DMS 273 (cell line): ENCODE results near the gene WNT8B.

Experiments
- DNase-seq: peaks from one replicate; lab custom pipeline; 2025; ENCODE audit not compliant: unreplicated experiment; lab: John Stamatoyannopoulos, UW

The WNT8B gene

DNA sequence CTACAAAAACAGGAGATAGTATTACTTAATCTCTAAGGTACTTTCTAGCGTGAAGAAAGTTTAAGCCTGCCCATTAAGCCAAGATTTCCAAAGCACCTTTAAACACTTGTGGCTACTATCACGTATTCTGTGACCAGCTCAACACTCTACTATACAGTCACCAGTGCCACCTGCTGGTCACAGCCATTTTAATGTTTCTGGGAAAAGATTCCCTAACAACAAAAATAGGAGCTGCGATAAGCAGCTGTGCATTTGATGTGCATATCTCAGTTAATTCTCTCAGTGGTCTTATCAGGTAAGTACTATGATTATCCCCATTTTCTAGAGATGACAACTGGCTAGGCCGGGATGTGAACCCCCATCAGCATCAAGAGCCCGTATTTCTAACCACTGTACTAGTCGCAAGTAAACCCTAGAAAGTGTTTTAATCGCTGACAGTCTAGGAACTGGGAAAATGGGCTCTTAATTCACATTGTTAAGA lies 56.0 kb downstream of the WNT8B start:
- peak; percentile 85 for DNase-seq

- peak; percentile 32 for DNase-seq
These were observed 56.7 kb downstream of the WNT8B start, which contains the start of gene SEC31B for GRCh38 chr10:100519311-100520051. Gene SEC31B, minus strand, starts transcription at chr10:100519861. Its CDS starts 2,909 bp downstream, at chr10:100516952.

GRCh38 chr10:100520811-100521210 lies 58.0 kb downstream of the WNT8B start:
- peak; percentile 2 for DNase-seq

DNA sequence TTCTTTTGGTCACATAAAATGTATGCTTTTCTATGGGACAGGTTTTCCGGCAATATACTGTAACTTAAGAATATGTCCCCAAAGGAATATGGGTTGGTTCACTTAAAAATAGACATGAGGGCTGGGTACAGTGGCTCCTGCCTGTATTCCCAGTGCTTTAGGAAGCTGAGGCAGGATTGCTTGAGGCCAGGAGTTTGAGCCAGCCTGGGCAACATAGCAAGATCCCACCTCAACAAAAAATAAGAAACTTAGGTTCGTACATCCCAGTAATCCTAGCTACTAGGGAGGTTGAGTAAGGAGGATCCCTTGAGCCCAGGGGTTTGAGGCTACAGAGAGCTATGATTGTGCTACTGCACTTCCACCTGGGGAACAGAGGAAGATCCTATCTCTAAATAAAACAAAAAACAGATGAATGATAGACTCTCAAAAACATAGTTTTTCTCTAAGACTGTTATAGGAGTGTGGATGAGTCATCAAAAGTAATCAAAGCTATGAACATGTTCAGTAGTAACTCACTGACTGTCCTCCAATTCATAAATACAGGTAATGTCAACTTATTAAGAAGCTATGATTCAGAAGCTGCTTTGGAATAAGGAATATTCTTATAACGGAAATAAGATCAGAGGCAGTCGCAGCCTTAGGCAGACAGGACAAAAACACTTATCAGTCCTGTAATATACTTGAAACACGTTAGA lies 59.4 kb downstream of the WNT8B start:
- no peak for DNase-seq

- no peak for DNase-seq
These were observed 60.1 kb downstream of the WNT8B start for GRCh38 chr10:100522945-100523344.

- no peak for DNase-seq
These were observed 61.4 kb downstream of the WNT8B start for GRCh38 chr10:100524206-100524605.

- peak; percentile 1 for DNase-seq
These were observed 61.8 kb downstream of the WNT8B start for GRCh38 chr10:100524638-100525037.

DNA sequence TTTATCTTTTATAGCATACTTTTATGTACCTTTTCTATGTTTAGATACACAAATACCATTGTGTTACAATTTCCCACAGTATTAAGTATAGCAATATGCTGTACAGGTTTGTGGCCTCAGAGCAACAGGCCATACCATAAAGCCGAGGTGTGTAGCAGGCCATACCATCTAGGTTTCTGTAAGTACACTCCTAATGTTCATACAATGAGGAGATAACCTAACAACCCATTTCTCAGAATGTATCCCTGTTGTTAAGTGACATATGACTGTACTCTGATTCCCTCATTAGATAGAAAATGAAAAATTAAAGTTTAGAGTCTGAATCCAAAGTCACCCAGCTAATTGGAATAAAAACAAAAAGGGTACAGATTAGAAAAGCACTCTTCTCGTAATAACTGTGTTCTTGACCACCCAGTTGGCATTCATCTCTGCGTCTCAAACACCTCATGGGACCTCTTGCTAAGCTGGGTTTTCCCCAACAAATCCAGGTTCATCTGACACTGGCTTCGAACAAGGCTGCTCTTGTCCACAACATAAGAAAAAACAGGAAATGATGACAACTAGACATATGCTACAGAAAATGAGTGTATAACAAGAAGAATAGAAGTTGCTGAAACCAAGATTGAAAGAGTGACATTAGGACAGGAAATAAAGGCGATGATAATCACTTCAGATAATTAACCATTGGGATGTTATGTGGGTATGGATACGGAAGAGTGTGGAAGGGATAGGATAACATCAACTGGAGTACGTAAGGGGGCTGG lies 65.5 kb downstream of the WNT8B start:
- no peak for DNase-seq

GRCh38 chr10:100528921-100529474 lies 66.2 kb downstream of the WNT8B start:
- DNase-seq: peak; percentile 57

GRCh38 chr10:100529475-100530298 lies 66.9 kb downstream of the WNT8B start, which contains the start of gene NDUFB8:
Gene NDUFB8, minus strand, starts transcription at chr10:100529871. Its CDS starts 20 bp downstream, at chr10:100529851.
- DNase-seq: peak; percentile 89

GRCh38 chr10:100531761-100532160 lies 69.0 kb downstream of the WNT8B start:
- DNase-seq: no peak
